ENCODE results near the gene CYP46A1.

CYP46A1 gene

GRCh38 chr14:99708449-99708848 is 24.4 kb downstream of the CYP46A1 start:
- no peak for DNase-seq (ENCODE audit: low read depth, low spot score)

DNA sequence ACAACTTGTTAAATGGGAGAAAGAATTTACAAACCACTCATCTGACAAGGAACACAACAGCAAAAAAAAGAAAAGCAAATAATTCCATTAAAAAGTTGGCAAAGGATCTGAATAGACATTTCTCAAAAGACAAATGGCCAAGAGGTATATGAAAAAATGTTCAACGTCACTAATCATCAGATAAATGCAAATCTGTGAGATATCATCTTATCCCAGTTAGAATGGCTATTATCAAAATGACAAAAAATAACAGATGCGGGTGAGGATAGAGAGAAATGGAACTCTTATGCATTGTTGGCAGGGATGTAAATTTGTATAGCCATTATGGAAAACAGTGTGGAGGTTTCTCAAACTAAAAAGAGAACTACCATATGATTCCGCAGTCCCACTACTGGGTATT is 29.9 kb downstream of the CYP46A1 start:
- no peak for DNase-seq (ENCODE audit: low read depth, low spot score)

- no peak for DNase-seq (ENCODE audit: low read depth, low spot score)
These were observed 31.3 kb downstream of the CYP46A1 start for GRCh38 chr14:99715266-99716000.

DNA sequence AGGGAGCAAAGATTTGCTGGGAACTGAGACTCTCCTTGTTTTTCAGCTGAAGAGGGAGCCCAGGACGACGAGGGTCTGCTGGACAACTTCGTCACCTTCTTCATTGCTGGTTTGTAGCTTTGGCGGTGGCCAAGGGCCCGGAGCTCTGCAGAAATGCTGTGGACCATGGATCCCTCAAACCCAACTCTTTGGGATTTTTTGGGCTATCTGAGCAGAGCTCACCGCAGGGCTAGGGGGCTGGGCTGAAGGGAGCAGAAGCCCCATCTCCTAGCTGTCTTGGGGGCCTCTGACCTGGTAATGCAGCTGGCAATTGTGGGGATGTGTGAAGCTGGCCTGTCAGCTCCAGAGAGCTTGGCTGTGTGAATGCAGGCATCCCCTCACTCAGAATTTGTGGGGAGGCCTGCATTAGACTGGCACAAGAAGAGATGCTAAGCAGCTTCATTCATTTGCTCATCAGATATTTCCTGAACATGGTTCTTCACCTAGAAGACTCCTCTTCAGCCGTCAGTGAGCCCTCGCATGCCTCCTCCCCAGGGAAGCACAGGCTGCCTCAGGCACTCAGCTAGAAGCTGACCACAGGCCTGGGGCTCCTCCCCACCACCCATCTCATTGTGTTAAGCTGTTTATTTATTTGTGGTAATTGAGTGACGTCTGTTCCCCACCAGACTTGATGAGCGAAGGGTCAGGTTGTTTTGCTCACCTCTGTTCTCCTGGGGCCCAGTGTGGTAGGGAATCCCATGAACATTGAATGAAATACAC is 32.2 kb downstream of the CYP46A1 start:
- no peak for DNase-seq (ENCODE audit: low read depth, low spot score)

DNA sequence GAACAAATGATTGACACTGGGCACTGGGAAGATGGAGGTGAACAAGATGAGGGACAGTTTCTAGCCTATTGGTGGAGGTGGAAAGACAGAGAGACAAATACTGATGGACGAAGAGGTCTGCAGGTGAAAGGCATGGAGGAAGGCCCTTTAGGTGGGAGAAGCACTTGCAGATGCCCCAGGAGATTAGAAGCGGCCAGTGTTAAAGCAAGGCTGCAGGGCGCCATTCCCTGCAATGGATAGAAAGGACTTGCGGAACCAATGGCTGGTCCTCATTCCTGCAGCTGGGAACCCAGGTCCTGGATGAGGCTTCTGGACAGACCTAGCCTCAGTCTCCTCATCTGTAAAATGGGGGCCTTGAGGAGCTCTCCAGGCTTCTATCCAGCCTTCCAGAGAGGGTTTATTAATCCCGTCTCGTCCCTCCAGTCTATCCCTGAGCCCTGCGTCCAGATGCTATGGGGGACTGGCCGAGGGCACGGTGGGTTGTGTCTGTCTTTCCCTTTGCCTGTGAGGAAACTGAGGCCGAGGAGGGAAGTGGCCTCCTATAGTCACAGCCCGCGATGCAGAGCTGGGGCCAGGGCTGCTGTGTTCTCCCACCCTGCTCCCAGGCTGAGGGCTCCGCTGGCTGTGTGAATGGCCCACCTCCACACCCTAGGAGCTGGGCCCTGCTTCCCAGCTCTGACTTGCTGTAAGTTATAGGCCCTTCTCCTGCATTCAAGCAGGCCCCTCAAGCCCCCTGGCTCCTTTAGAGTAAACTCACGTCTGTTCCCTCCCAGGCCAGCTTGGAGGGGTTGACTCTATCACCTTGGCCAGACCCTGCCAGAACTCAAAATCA is 33.0 kb downstream of the CYP46A1 start:
- DNase-seq (ENCODE audit: low read depth, low spot score): no peak

GRCh38 chr14:99717682-99718013 is 33.5 kb downstream of the CYP46A1 start:
- DNase-seq (ENCODE audit: low read depth, low spot score): no peak

GRCh38 chr14:99718031-99718810 is 34.1 kb downstream of the CYP46A1 start:
- no peak for DNase-seq (ENCODE audit: low read depth, low spot score)

DNA sequence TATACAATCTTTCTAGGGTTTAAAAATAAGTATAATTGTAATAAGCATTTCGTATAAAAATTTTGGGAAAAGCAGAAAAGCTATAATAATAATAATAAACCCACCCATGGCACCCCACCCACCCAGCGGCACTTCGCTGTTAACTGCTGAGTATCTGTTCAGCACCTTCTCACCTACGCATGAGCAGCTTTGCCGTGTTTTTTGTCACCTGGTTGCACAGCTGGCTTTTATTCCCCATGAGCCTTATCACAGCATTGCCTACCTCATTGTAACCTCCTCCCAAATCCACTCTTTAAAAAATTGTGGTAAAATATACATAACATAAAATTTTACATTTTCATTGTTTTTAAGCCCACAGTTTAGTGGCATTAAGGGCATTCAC is 34.7 kb downstream of the CYP46A1 start:
- no peak for DNase-seq (ENCODE audit: low read depth, low spot score)

- no peak for DNase-seq (ENCODE audit: low read depth, low spot score)
These were observed 37.1 kb downstream of the CYP46A1 start for GRCh38 chr14:99720941-99721791.

DNA sequence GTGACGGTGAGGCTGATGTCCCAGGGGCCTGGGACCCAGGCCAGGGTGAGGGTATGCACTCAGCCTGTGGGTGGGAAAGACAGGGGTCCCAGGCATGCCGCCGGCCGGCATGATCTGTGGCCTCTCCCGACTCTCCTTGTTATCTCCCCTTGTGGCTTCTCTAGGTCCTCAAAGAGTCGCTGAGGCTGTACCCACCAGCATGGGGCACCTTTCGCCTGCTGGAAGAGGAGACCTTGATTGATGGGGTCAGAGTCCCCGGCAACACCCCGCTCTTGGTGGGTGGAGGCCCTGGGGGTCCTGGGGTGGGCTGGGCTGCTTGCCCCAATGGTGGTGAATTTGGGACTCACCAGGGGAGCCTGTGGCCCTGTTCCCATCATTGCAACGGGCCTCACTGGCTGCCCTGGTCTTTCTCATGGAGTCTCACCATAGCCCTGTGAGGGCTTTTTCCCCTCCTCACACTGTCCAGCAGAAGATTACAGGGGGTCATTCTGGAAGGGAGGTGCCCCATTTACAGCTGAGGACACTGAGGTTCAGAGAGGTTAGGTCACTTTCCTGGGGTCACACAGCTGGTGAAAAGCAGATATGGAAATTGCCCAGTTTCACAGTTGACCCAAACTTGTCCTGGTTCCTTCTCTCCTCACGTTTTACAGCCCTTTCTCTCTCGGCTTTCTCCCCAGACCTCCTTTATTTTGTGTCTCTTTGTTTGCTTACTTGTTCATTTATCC is 37.9 kb downstream of the CYP46A1 start:
- no peak for DNase-seq (ENCODE audit: low read depth, low spot score)

DNA sequence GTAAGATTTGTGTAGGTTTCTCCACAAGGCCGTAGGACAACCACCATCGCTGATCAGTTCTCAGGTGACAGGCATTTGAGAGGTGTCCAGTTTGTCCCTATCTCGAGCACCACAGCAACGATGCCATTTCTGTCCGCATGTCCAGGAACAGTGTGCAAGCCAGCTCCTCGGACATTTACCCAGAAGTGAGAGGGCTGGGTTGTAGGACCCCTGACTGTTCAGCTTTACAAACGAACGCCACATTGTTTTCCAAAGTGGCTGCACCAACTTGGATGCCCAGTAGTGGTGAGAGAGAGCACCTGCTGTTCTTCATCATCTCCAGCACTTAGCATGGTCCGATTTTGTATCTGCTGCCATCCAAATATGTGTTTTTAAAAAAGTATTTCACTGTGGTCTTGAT is 38.6 kb downstream of the CYP46A1 start:
- DNase-seq (ENCODE audit: low read depth, low spot score): no peak

DNA sequence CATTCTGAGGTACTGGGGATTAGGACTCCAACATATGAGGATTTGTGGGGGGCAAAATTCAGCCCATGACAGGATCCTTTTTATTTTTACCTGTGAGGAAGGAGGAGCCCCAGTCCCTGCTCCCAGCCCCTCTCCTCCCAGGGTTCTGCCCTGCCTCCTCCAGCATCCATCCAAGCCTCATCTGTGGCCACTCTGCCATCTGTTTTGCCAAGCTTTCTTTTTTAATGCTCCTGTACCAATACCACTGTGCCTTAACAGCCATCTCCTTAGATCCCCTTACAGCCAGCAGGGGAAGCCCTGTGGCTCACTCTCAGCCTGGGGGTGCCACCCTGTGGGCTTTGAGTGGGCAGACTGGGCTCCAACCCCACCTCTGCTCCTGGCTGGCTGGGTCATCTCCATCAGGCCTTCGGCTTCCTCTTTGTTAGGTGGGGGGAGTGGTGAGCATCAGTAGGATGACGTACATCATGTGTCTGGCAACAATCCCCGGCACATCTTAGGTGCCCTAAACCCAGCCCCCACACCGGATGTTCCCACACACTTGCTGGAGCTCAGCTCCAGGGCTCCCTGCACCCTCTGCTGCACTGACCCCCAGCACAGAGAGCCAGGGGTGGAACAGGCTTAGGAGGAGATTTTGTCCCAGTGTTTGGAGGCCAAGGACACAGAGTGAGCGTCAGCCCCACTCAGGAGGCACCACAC is 40.2 kb downstream of the CYP46A1 start:
- DNase-seq (ENCODE audit: low read depth, low spot score): no peak

GRCh38 chr14:99724939-99725773 is 41.1 kb downstream of the CYP46A1 start:
- DNase-seq (ENCODE audit: low read depth, low spot score): no peak

GRCh38 chr14:99725774-99726537 is 41.9 kb downstream of the CYP46A1 start:
- no peak for DNase-seq (ENCODE audit: low read depth, low spot score)

- no peak for DNase-seq (ENCODE audit: low read depth, low spot score)
These were observed 42.5 kb downstream of the CYP46A1 start for GRCh38 chr14:99726538-99727095.

DNA sequence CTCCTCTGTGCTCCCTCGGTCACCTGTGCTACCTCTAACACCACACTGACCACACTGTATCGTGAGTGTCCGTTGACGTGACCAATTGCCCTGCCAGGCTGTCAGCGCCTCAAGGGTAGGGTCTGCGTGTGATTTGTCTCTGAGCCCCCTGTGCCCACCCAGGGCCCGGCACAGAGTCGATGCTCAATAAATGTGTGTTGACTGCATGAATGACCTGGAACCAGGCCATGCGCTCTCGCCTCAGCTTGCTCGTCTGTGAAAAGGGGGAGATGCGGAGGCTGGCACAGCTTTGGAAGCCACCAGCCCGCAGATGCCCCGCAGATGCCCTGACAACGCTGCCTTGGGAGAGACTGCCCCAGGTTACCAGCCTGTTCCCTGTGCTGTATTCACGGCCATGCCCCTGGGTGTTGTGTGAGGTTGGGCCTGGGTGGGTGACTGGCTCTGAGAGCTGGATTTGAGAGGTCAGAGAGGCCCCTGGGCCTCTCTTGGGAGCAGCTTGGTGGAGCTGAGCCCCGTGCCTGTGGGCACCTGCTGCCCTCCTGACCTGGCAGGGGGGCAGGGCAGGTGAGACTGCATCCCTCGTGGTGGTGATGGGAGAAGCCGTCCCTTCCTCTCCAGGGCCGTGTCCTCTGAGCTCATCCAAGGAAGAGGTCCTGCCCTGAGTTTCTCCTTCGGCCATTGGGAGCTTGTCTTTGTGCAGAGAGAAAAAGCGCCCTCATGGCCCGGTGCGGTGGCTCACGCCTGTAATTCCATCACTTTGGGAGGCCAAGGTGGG is 43.2 kb downstream of the CYP46A1 start:
- no peak for DNase-seq (ENCODE audit: low read depth, low spot score)
